Measurements from ENCODE around the gene BANP.
"Not testable (repeated sequence)": the region's sequence is repeated elsewhere in the genome, so short reads cannot be mapped to it uniquely, and the experiment has no call there.

Gene BANP, protein sequence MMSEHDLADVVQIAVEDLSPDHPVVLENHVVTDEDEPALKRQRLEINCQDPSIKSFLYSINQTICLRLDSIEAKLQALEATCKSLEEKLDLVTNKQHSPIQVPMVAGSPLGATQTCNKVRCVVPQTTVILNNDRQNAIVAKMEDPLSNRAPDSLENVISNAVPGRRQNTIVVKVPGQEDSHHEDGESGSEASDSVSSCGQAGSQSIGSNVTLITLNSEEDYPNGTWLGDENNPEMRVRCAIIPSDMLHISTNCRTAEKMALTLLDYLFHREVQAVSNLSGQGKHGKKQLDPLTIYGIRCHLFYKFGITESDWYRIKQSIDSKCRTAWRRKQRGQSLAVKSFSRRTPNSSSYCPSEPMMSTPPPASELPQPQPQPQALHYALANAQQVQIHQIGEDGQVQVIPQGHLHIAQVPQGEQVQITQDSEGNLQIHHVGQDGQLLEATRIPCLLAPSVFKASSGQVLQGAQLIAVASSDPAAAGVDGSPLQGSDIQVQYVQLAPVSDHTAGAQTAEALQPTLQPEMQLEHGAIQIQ

DNA sequence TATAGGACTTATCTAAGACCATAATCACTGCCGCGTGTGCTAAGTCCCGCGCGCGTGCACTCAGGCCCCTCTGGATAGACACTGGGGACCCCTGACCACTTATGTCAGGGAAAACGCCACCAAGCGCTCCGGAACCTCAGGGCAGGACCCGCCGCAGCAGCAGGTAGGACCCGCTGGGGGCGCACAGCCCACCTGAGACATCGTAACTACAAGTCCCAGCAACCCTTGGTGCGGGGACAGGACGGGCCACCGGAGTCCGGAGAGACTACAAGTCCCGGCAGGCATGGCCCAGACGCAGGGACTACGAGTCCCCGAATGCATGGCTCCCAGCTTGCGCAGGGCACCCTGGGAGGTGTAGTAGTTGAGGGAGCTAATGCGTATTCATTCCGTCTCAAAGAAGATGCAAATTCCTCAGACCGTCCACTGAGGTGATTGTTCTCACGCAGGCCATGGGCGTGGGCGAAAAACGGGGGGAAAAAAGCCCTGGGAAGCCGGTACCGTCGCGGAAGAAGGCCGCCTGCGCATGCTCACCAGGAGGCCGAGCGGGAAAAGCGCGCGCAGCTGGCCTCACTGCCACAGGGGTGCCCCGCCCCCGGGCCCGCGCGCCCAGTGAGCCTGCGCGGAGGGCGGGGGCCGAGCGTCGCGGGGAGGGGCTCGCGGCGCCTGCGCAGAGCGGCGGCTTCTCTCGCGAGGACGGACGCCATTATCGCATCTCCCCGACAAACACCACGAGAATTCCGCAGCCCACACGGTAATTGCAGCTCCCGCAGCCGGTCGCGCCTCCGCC, at the start of gene BANP:
Gene BANP, plus strand, starts transcription at position 670 of the 787 bp plus-strand sequence. CDS start 23,682 bp downstream, outside the sequence.
- no peaks in the 10 kb centered on the region for H3K36me3 ChIP-seq (ENCODE audit: control insufficient read depth, insufficient read depth, low read length)
- no peaks in the 10 kb centered on the region for H3K27me3 ChIP-seq (ENCODE audit: control insufficient read depth, insufficient read depth, low read length)
- peak within 1 kb of the TSS; percentile 98 for H3K27ac ChIP-seq (ENCODE audit: low read depth, low read length)
- H3K4me3 ChIP-seq (ENCODE audit: low read length), result peak within 1 kb of the TSS; percentile 91
- peak within 1 kb of the TSS; percentile 92 for H3K9ac ChIP-seq (ENCODE audit: low read length)
- H3K4me1 ChIP-seq (ENCODE audit: control insufficient read depth, insufficient read depth, low read length), result peaks cover 3% of the 10 kb centered on the region

DNA sequence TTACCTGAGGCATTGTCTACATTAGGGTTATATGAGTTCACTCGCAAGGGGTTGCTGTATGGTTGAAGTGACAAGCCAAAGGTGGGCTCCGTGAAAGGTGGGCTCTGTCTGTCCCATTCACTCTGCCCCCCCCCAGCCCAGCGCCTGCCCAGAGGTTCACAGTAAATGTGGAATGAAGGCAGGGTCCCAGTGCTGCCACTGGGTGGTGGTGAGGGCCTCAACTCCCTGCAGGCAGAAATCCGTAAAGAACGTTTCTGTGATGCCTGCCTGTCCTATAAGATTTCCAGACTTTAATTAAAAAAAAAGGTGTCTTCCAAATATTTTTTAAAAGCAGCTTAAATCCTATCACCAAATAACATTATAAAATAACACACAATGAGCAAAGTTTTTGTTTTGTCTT, 46.3 kb upstream of the BANP start:
- H3K4me3 ChIP-seq (ENCODE audit: low read length); H3K36me3 ChIP-seq (ENCODE audit: control insufficient read depth, insufficient read depth, low read length); H3K27ac ChIP-seq (ENCODE audit: low read depth, low read length); H3K27me3 ChIP-seq (ENCODE audit: control insufficient read depth, insufficient read depth, low read length); H3K9ac ChIP-seq (ENCODE audit: low read length); H3K4me1 ChIP-seq (ENCODE audit: control insufficient read depth, insufficient read depth, low read length): not testable (repeated sequence)

DNA sequence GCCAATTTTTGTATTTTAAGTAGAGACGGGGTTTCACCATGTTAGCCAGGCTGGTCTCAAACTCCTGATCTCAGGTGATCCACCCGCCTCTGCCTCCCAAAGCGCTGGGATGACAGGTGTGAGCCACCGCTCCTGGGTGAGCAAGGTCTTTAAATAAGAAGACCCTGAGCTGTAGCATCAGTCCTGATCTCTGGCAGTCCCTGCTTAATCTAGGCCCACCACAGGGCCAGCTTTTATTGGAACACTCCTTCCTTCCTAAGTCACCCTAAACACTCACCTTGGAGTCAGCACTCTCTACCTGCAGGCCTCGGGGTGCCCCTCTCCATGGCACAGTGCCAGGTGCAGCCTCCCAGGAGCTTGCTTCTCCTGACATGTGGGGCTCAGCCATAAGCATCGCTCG, 45.7 kb upstream of the BANP start:
- not testable (repeated sequence) for H3K4me3 ChIP-seq (ENCODE audit: low read length); H3K27ac ChIP-seq (ENCODE audit: low read depth, low read length); H3K36me3 ChIP-seq (ENCODE audit: control insufficient read depth, insufficient read depth, low read length); H3K4me1 ChIP-seq (ENCODE audit: control insufficient read depth, insufficient read depth, low read length); H3K27me3 ChIP-seq (ENCODE audit: control insufficient read depth, insufficient read depth, low read length); H3K9ac ChIP-seq (ENCODE audit: low read length)

DNA sequence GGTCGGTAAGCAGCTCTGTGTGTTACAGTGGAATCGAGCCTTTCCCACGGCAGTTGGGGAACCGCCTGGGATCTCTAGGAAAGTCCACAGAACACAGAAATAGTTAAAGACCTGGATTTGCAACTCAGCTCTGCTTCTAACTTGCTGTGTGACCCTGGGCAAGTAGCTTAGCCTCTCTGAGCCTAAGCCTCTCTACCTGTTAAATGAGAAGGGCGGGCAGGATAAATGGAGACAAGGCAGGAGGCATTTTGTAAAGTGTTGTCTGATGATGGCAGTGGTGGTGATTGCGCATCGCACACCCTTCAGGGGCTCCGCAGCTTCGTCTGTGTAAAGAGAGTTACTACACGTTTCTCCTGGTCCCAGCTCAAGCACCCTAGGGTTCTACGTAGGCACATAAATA, 43.1 kb upstream of the BANP start:
- H3K4me3 ChIP-seq (ENCODE audit: low read length); H3K36me3 ChIP-seq (ENCODE audit: control insufficient read depth, insufficient read depth, low read length); H3K9ac ChIP-seq (ENCODE audit: low read length); H3K4me1 ChIP-seq (ENCODE audit: control insufficient read depth, insufficient read depth, low read length); H3K27ac ChIP-seq (ENCODE audit: low read depth, low read length); H3K27me3 ChIP-seq (ENCODE audit: control insufficient read depth, insufficient read depth, low read length): not testable (repeated sequence)

DNA sequence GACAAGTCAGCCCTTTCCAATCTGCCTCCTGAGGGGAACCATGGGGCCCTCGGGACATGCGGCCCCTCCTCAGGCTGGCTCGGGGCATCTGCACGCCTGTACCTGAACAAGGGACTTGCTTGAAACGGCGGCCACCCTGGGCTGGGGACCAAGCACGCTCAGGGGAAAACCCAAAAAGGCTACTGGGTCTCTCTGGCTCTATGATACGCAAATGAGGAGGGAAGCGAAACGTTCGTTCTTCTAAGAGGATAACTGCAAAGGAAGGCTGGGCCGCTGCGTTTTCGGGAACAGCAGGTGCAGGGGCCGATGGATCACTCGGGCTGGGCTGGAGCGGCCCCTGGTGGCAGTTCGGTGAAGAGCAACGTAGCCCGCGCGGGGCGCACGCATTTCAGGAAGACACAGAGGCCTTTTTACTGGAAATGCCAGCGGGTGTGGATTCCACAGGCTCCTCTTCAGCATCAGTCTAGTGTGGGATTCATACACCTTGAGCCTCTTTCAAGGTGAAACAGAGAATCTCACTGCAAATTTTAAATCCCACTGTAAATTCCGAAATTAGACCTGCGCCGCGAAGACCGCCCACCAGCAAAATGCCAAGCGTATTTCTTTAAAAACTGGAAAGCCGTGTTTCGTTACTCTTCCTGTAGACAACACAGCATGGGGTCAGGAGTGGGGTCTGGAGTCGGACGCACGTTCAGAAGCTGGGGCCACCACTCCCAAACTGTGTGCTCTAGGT, 41.9 kb upstream of the BANP start:
- H3K27ac ChIP-seq (ENCODE audit: low read depth, low read length); H3K36me3 ChIP-seq (ENCODE audit: control insufficient read depth, insufficient read depth, low read length); H3K4me1 ChIP-seq (ENCODE audit: control insufficient read depth, insufficient read depth, low read length); H3K9ac ChIP-seq (ENCODE audit: low read length); H3K4me3 ChIP-seq (ENCODE audit: low read length); H3K27me3 ChIP-seq (ENCODE audit: control insufficient read depth, insufficient read depth, low read length): not testable (repeated sequence)

DNA sequence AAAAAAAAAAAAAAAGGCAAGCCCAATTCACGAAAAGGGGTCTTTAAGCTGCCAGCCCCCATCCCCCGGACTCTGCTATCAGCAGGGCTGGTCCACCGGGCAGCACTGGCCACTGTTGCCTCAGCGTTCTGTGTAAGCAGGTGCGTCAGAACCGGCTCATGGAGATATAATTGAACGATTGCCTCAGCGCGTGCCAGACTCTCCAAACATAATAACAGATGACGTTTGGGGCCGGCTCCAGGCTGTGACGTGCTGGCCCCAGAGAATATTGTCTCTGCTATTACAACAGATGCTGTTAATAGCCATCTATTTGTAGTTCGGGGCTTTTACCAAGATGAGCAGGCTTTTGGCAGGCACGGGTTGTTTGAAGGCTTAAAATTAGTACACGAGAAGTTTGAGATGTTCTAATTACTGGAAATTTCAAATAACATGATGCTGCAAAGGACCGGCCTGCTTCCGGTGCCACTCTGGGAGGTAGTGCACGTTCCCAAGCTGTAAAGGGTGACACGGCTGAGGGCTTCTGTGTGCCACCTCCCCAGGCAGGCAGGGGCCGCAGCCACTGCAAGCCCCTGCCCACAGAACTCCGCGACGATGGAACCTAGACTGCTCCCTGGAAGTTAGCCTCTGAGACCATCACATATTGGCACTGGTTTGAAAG, 40.0 kb upstream of the BANP start:
- H3K4me1 ChIP-seq (ENCODE audit: control insufficient read depth, insufficient read depth, low read length); H3K36me3 ChIP-seq (ENCODE audit: control insufficient read depth, insufficient read depth, low read length); H3K9ac ChIP-seq (ENCODE audit: low read length); H3K27ac ChIP-seq (ENCODE audit: low read depth, low read length); H3K27me3 ChIP-seq (ENCODE audit: control insufficient read depth, insufficient read depth, low read length); H3K4me3 ChIP-seq (ENCODE audit: low read length): not testable (repeated sequence)

DNA sequence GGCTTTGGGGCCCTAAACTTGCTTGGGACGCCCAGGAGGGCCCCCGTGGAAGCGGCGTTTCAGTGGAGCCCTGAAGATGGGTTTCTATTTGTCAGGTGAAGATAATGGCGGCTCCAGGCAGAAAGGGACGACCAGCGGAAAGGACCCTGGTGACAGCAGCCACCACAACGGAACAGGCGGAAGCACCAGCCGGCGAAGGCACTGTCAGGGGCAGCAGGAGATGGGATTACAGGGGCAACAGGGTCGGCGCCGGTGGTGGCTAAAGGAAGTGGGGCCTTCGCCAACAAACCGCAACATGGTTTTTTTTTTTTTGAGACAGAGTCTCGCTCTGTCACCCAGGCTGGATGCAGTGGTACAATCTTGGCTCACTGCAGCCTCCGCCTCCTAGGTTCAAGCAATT, 38.5 kb upstream of the BANP start:
- not testable (repeated sequence) for H3K4me3 ChIP-seq (ENCODE audit: low read length); H3K4me1 ChIP-seq (ENCODE audit: control insufficient read depth, insufficient read depth, low read length); H3K9ac ChIP-seq (ENCODE audit: low read length); H3K27me3 ChIP-seq (ENCODE audit: control insufficient read depth, insufficient read depth, low read length); H3K27ac ChIP-seq (ENCODE audit: low read depth, low read length); H3K36me3 ChIP-seq (ENCODE audit: control insufficient read depth, insufficient read depth, low read length)

DNA sequence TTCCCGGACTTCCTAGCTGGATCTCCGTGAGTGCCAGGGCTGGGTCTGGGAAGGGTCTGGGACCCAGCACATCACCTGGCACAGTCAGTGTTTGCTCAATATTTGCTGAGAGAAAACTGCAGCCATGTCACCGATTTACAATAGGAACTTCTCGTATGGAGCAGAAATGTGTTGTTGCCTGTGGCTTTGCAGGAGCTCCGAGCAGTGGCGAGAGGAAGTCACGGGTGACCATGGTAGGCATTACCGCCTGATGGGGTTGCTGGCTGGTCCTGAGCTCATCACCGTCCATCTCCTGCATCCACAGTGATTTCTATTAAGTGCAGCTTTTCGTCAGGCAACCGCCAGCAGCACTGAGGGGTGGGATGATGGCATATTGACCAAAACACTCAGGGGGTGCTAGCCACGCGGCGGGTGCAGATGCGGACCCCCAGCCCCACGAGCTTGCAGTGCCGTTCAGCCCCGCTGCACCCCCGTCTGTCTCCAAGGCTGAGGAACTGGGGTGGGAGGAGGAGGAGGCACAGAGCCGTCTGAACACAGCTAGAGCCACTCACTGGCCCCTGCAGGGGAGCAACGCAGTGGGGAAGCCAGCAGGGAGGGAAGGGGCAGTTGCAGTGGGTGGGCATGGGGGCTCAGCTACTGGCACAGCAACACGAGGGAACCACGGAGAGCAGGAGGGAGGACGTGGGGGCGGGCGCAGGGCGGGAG, 37.1 kb upstream of the BANP start:
- not testable (repeated sequence) for H3K4me1 ChIP-seq (ENCODE audit: control insufficient read depth, insufficient read depth, low read length); H3K36me3 ChIP-seq (ENCODE audit: control insufficient read depth, insufficient read depth, low read length); H3K9ac ChIP-seq (ENCODE audit: low read length); H3K27me3 ChIP-seq (ENCODE audit: control insufficient read depth, insufficient read depth, low read length); H3K4me3 ChIP-seq (ENCODE audit: low read length); H3K27ac ChIP-seq (ENCODE audit: low read depth, low read length)

DNA sequence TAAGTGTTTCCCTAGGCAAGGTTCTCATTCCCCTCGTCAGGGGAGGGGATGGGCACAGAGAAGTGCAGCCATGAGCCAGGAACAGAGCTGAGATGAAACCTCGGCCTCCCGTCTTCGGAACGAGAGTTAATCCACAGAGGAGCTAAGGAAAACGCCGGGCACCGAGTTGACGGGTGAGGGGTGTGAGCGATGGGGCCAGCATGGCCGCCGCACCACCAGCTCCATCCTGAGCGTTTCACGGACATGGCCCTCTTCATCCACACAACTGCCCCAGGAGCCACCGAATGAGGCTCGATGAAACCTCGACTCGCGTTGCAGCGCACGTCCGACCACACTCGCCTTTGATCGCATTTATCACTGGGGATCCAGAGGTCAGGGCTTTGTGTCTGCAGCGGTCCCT, 36.4 kb upstream of the BANP start:
- Histone ChIP-seq H3K9ac (ENCODE audit: low read length) (no peak overlapping the region), H3K4me1 (ENCODE audit: control insufficient read depth, insufficient read depth, low read length) (no peaks in the 10 kb centered on the region), H3K27ac (ENCODE audit: low read depth, low read length) (no peak overlapping the region), H3K27me3 (ENCODE audit: control insufficient read depth, insufficient read depth, low read length) (no peaks in the 10 kb centered on the region), H3K4me3 (ENCODE audit: low read length) (no peak overlapping the region), H3K36me3 (ENCODE audit: control insufficient read depth, insufficient read depth, low read length) (no peaks in the 10 kb centered on the region)

DNA sequence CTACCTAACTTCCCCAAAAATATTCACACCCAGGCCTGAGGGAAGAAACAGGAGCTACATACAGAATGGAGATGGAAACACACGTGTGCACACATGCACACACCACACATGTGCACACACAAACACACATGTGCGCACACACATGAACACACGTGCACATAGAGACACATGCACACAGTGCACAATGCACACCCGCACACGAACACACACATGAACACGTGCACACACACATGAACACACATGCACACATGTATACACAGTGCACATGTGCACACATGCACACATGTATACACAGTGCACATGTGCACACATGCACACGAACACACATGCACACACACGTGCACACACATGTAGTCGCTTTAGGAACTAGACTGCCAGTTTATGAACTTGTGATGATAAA, 33.7 kb upstream of the BANP start:
- Histone ChIP-seq H3K4me3 (ENCODE audit: low read length) (no peak overlapping the region), H3K27ac (ENCODE audit: low read depth, low read length) (no peak overlapping the region), H3K27me3 (ENCODE audit: control insufficient read depth, insufficient read depth, low read length) (no peaks in the 10 kb centered on the region), H3K4me1 (ENCODE audit: control insufficient read depth, insufficient read depth, low read length) (no peaks in the 10 kb centered on the region), H3K36me3 (ENCODE audit: control insufficient read depth, insufficient read depth, low read length) (no peaks in the 10 kb centered on the region), H3K9ac (ENCODE audit: low read length) (no peak overlapping the region)

DNA sequence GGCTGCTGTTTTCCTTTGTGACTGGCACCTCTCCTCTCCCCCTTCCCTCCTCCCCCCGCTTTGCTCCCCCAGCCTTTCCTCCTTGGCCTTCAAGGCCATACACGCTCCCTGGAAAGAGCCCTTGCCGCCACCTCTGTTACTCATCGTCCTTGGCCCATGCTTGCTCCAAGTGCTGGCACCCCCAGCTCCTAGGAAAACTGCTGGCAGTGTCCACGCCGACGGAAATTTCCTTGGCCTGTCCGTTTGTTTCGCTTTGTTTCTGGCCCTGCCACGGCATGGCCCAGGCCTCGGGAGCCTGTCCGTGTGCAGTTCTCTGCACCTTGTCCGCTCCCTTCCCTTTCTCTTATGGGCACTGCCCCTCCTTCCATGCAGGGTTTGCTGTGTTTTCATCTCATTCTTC, 32.9 kb upstream of the BANP start:
- Histone ChIP-seq H3K27me3 (ENCODE audit: control insufficient read depth, insufficient read depth, low read length) (no peaks in the 10 kb centered on the region), H3K4me3 (ENCODE audit: low read length) (no peak overlapping the region), H3K9ac (ENCODE audit: low read length) (no peak overlapping the region), H3K36me3 (ENCODE audit: control insufficient read depth, insufficient read depth, low read length) (no peaks in the 10 kb centered on the region), H3K27ac (ENCODE audit: low read depth, low read length) (no peak overlapping the region), H3K4me1 (ENCODE audit: control insufficient read depth, insufficient read depth, low read length) (no peaks in the 10 kb centered on the region)

All from rectal smooth muscle tissue (tissue), 1 donor.